HG02588 (cell line): ENCODE data around the gene KIF23.
"Not testable (repeated sequence)": the region's sequence is repeated elsewhere in the genome, so short reads cannot be mapped to it uniquely, and the experiment has no call there.

ENCODE experiments used
- ATAC-seq: cut with Tn5 transposase; IDR thresholded peaks from one replicate; pipeline ENCODE4 v1.9.1; 2021; ENCODE audit warnings: mild to moderate bottlenecking, moderate library complexity; ENCODE audit not compliant: unreplicated experiment

Gene KIF23

GRCh38 chr15:69413822-69414700, at the start of gene KIF23:
TSS of gene KIF23 (plus strand) at chr15:69414349. CDS start at chr15:69414466, 117 bp downstream.
- ATAC-seq: peak; percentile 90

GRCh38 chr15:69367236-69367635, 46.9 kb upstream of the KIF23 start:
- ATAC-seq: no peak

- ATAC-seq: no peak
These were observed 44.5 kb upstream of the KIF23 start for GRCh38 chr15:69369631-69370030.

GRCh38 chr15:69373406-69373805, 40.7 kb upstream of the KIF23 start:
- ATAC-seq: no peak

GRCh38 chr15:69375151-69375790, 38.9 kb upstream of the KIF23 start:
- no peak for ATAC-seq

GRCh38 chr15:69377216-69377970, 36.8 kb upstream of the KIF23 start:
- ATAC-seq: no peak

GRCh38 chr15:69380100-69380725, 33.9 kb upstream of the KIF23 start:
- ATAC-seq: no peak

GRCh38 chr15:69380726-69381105, 33.4 kb upstream of the KIF23 start:
- ATAC-seq: no peak

- not testable (repeated sequence) for ATAC-seq
These were observed 32.0 kb upstream of the KIF23 start for GRCh38 chr15:69382176-69382575.

- ATAC-seq: not testable (repeated sequence)
These were observed 30.1 kb upstream of the KIF23 start for GRCh38 chr15:69384066-69384465.

- no peak for ATAC-seq
These were observed 29.2 kb upstream of the KIF23 start for GRCh38 chr15:69384626-69385598.

- ATAC-seq: no peak
These were observed 28.3 kb upstream of the KIF23 start for GRCh38 chr15:69385831-69386230.

- ATAC-seq: no peak
These were observed 27.9 kb upstream of the KIF23 start for GRCh38 chr15:69386284-69386683.

- ATAC-seq: no peak
These were observed 25.9 kb upstream of the KIF23 start for GRCh38 chr15:69388260-69388705.

GRCh38 chr15:69389426-69389825, 24.7 kb upstream of the KIF23 start:
- no peak for ATAC-seq

- ATAC-seq: no peak
These were observed 23.6 kb upstream of the KIF23 start for GRCh38 chr15:69390575-69390974.

GRCh38 chr15:69391046-69391757, 22.9 kb upstream of the KIF23 start:
- ATAC-seq: no peak

GRCh38 chr15:69392352-69392751, 21.8 kb upstream of the KIF23 start:
- no peak for ATAC-seq

GRCh38 chr15:69393831-69394491, 20.2 kb upstream of the KIF23 start:
- no peak for ATAC-seq
